Activated CD4-positive, alpha-beta T cell treated with anti-CD3 and anti-CD28 coated beads, Interleukin-10, Interleukin-2, amounts not matched to agents 100 ng/mL and 50 ng/mL, durations not matched to agents 16 hours and 8 hours (primary cell): ENCODE results near the gene USPL1.

ENCODE experiments used
- DNase-seq: peaks from one replicate; pipeline ENCODE4 v3.0.0-alpha.2; 2020

Gene USPL1

GRCh38 chr13:30698488-30699005 lies 80.8 kb downstream of the USPL1 start:
- DNase-seq = no peak

- DNase-seq = no peak
These were observed 82.6 kb downstream of the USPL1 start for GRCh38 chr13:30700364-30700763.

- no peak for DNase-seq
These were observed 84.3 kb downstream of the USPL1 start for GRCh38 chr13:30702006-30702405.

- no peak for DNase-seq
These were observed 86.9 kb downstream of the USPL1 start for GRCh38 chr13:30704596-30704995.

GRCh38 chr13:30705680-30706079 lies 88.0 kb downstream of the USPL1 start:
- DNase-seq = no peak

- no peak for DNase-seq
These were observed 90.8 kb downstream of the USPL1 start for GRCh38 chr13:30708541-30708940.
